ENCODE results near the gene EDDM13. TPM values are rescaled to one million over a fixed set of nuclear protein-coding genes. Genes with fewer than 3 reads are reported as not detected.
A peak's percentile ranks its signal among the peaks of the same experiment; 100 is the strongest.
"Not testable (repeated sequence)": the region's sequence is repeated elsewhere in the genome, so short reads cannot be mapped to it uniquely, and the experiment has no call there.

EDDM13 gene
- total RNA-seq, 1 donor from 2014 or later: 1.3 TPM

DNA sequence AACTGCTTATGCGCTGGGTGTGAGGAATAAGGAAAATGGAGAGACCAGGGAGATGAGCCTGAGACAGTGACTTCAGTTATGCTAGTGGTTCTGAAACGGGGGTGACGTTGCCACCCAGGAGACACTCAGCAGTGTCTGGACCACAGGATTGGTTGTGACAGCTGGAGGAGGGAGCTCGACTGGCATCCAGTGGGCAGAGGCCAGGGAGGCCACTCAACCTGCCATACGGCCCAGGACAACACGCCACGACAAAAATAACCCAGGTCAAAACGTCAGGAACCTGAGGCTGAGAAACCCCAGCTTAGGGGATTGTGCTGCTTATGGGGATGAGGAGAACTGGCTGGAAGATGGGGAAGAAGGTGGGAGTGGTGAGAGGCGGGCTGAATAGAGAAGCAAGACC lies 31.7 kb downstream of the EDDM13 start:
- Histone ChIP-seq H3K27ac (no peak overlapping the region), H3K27me3 (ENCODE audit: low read depth) (no peaks in the 10 kb centered on the region), H3K4me3 (no peak overlapping the region), H3K4me1 (no peaks in the 10 kb centered on the region), H3K9me3 (no peaks in the 10 kb centered on the region), H3K36me3 (peaks cover 4% of the 10 kb centered on the region)
- intact Hi-C loops (cut with DNase I): no loop called here
- ATAC-seq (peak in 1 of 2 donors; percentile 21), DNase-seq (no peak)
- TF ChIP-seq, protein P1, sequence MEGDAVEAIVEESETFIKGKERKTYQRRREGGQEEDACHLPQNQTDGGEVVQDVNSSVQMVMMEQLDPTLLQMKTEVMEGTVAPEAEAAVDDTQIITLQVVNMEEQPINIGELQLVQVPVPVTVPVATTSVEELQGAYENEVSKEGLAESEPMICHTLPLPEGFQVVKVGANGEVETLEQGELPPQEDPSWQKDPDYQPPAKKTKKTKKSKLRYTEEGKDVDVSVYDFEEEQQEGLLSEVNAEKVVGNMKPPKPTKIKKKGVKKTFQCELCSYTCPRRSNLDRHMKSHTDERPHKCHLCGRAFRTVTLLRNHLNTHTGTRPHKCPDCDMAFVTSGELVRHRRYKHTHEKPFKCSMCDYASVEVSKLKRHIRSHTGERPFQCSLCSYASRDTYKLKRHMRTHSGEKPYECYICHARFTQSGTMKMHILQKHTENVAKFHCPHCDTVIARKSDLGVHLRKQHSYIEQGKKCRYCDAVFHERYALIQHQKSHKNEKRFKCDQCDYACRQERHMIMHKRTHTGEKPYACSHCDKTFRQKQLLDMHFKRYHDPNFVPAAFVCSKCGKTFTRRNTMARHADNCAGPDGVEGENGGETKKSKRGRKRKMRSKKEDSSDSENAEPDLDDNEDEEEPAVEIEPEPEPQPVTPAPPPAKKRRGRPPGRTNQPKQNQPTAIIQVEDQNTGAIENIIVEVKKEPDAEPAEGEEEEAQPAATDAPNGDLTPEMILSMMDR (IDR thresholded peaks at IDR 0.05): no peak

DNA sequence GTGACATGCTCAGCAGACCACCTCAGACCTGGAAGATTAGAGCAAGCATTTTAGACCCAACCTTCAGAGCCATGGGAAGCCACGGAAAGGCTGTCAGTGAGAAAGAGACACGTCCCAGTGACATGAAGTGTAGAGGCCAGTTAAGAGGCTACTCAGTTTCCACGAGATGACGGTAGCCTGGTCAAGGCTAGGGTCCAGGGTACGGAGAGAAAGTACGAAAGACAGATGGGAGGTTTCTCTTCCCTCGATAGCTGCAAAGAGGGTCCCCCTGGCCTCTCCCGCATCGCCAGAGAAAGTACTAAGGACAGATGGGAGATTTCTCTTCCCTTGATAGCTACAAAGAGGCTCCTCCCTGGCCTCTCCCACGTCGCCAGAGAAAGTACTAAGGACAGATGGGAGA lies 33.5 kb downstream of the EDDM13 start:
- no peak for DNase-seq
- H3K9me3 ChIP-seq: no peaks in the 10 kb centered on the region
- intact Hi-C loops (cut with DNase I): no loop called here
- ATAC-seq: no peak
- no peaks in the 10 kb centered on the region for H3K27me3 ChIP-seq (ENCODE audit: low read depth)
- no peak overlapping the region for H3K4me3 ChIP-seq
- H3K4me1 ChIP-seq: no peaks in the 10 kb centered on the region
- TF ChIP-seq, protein P1 (IDR thresholded peaks at IDR 0.05): no peak
- peaks cover 5% of the 10 kb centered on the region for H3K36me3 ChIP-seq
- peak overlapping the region; percentile 78 for H3K27ac ChIP-seq

DNA sequence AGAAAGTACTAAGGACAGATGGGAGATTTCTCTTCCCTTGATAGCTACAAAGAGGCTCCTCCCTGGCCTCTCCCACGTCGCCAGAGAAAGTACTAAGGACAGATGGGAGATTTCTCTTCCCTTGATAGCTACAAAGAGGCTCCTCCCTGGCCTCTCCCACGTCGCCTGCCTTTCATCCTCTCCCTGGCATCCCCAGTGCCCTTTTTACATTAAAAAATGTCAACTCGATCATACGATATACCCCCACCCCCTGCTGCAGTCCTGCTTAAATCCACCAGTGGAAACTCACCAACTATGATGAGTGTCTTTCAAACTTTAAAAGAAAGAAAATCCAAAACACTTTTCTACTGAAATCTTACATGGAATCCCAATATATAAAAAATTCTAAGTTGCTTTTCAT lies 34.5 kb downstream of the EDDM13 start:
- ATAC-seq; H3K4me3 ChIP-seq; H3K9me3 ChIP-seq; DNase-seq; H3K27me3 ChIP-seq (ENCODE audit: low read depth); intact Hi-C loops (cut with DNase I); H3K4me1 ChIP-seq: not testable (repeated sequence)
- Histone ChIP-seq H3K27ac (peak overlapping the region; percentile 15), H3K36me3 (peaks cover 12% of the 10 kb centered on the region)

DNA sequence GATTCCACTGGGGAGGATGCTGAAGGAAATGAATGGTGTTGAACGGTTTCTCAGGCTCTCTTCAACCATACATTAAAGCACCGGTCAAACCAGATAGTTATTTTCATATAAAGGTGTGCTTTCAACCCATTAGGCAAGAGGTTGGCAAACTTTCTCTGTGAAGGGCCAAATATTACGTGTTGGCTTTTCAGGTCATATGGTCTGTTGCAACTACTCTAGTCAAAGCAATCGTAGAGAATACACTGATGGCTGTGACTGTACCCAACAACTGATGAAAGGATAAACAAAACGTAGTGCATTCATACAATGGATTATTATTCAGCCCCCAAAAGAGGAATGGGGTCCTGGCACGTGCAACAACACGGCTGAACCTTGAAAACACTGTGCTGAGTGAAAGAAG lies 36.2 kb downstream of the EDDM13 start:
- ATAC-seq: no peak
- Histone ChIP-seq H3K4me1 (peaks cover 6% of the 10 kb centered on the region), H3K27ac (no peak overlapping the region), H3K9me3 (no peaks in the 10 kb centered on the region), H3K4me3 (no peak overlapping the region), H3K27me3 (ENCODE audit: low read depth) (no peaks in the 10 kb centered on the region), H3K36me3 (peaks cover 12% of the 10 kb centered on the region)
- TF ChIP-seq, protein P1 (IDR thresholded peaks at IDR 0.05): no peak
- intact Hi-C loops (cut with DNase I): no loop called here
- no peak for DNase-seq

DNA sequence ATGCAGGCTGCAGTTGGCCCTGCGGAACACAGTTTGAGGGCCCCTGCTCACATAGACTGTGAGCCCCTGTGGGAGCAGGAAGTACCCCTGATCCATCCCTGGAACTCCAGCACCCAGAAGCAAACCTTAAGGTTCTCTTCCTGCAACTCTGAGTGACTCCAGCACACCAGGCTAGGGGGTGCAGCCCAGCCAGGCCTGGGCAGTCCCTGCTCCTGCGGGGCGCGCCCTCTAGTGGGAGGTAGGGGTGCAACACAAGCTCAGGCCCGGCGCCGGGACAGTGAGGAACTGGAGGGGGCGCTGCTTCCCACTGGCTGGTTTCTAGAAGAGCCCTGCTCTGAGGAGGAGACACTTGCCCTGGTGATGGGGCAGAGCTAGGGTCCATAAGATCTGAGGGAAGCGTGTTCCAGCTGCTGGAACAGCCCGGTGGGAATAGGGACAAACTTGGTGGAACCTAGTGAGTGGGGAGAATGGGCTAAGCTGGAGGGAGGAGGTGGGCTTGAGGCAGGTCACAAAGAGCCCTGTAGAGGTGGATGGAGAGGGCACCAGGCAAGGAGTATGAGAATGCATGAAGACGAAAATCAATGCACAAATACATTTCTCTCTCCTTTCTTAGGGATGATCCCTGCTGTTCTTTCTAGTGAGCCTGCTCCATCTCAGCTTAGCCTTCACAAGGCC lies 37.1 kb downstream of the EDDM13 start:
- peak; percentile 81 for DNase-seq
- TF ChIP-seq, protein P1 (IDR thresholded peaks at IDR 0.05): peak; percentile 77
- no peak overlapping the region for H3K4me3 ChIP-seq
- H3K27ac ChIP-seq: no peak overlapping the region
- H3K4me1 ChIP-seq: peaks cover 9% of the 10 kb centered on the region
- intact Hi-C loops (cut with DNase I): no loop called here
- no peaks in the 10 kb centered on the region for H3K27me3 ChIP-seq (ENCODE audit: low read depth)
- peak; percentile 59 to 80 for ATAC-seq
- no peaks in the 10 kb centered on the region for H3K9me3 ChIP-seq
- H3K36me3 ChIP-seq: peaks cover 12% of the 10 kb centered on the region

DNA sequence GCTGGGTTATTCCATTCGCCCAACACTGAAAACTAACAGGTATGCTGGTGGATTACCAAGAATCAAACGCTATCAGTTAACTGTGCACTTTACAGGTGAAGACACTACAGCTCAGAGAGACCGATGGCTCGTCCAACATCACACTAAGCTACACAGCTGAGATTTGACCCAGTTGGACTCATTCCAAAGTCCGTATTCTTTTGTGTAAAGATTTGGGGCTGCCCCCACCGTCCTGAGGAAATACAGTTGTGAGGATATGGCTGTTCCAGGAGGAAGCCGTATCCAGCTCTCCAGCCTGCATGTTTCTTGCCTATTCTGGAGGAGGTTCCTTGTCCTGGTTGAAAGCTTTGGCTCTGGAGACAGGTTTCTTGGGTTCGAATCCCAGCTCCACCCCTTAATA lies 37.9 kb downstream of the EDDM13 start:
- ATAC-seq (no peak), DNase-seq (no peak)
- H3K4me1 ChIP-seq: peaks cover 10% of the 10 kb centered on the region
- H3K36me3 ChIP-seq: peaks cover 9% of the 10 kb centered on the region
- H3K9me3 ChIP-seq: no peaks in the 10 kb centered on the region
- no peak overlapping the region for H3K4me3 ChIP-seq
- no peak overlapping the region for H3K27ac ChIP-seq
- intact Hi-C loops (cut with DNase I): no loop called here
- TF ChIP-seq, protein P1 (IDR thresholded peaks at IDR 0.05): no peak
- H3K27me3 ChIP-seq (ENCODE audit: low read depth): no peaks in the 10 kb centered on the region

Measured in lower lobe of right lung (tissue), 2 donors.